ENCODE measurements around the gene SMARCD2.

DNA sequence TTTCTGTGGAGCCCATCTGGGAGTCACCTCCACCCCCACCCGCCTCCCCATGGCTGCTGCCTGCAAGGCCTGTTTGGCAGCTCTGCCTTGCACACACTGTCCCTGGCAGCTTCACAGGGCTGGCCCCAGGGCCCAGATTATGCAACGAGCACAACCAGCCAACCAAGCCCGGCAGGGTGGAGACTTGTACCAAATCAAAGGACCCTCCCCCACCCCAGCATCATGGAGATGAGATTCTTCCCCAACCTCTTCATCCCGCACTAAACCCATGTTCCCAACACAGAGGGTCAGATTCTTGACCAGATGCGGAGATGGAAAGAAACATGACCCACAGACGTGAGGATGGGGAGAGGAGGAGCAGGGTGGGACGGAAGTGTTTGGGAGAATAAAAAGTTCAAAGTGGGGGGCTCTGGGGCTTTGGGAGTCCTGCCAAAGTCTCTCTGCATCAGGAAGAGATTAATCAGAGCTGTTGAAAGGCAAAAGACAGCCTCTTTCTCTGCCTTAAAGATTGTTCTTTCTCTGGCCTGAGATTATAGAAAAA lies 3.8 kb downstream of the SMARCD2 start:
- TF ChIP-seq, protein P1, sequence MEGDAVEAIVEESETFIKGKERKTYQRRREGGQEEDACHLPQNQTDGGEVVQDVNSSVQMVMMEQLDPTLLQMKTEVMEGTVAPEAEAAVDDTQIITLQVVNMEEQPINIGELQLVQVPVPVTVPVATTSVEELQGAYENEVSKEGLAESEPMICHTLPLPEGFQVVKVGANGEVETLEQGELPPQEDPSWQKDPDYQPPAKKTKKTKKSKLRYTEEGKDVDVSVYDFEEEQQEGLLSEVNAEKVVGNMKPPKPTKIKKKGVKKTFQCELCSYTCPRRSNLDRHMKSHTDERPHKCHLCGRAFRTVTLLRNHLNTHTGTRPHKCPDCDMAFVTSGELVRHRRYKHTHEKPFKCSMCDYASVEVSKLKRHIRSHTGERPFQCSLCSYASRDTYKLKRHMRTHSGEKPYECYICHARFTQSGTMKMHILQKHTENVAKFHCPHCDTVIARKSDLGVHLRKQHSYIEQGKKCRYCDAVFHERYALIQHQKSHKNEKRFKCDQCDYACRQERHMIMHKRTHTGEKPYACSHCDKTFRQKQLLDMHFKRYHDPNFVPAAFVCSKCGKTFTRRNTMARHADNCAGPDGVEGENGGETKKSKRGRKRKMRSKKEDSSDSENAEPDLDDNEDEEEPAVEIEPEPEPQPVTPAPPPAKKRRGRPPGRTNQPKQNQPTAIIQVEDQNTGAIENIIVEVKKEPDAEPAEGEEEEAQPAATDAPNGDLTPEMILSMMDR (IDR thresholded peaks at IDR 0.05) = no peak
- TF ChIP-seq EP300 (IDR thresholded peaks at IDR 0.05) = peak in 3 of 4 donors; percentile 35 to 91 (median 68)
- TF ChIP-seq POLR2AphosphoS5 (IDR thresholded peaks at IDR 0.05) = peak; percentile 80 to 88 (median 86)
